Spleen (tissue), 11 donors: ENCODE data around the gene P2RX2. TPM values are rescaled to one million over a fixed set of nuclear protein-coding genes. Genes with fewer than 3 reads are reported as not detected.

Source experiments
- DNase-seq: peaks from one replicate; pipeline ENCODE4 v3.0.0-alpha.2; 2020
- H3K27ac ChIP-seq, 8 donors: fragments of 200-600 bp; sonication (generic) in 7 of 8; 1 replicate in 4 of 8; 2 replicates in 4 of 8; pipeline versions ENCODE4 v1.5.0 to v1.8.0; 2016 to 2021; ENCODE audit warnings: inconsistent platforms in 4 of 8, mild to moderate bottlenecking in 4 of 8, moderate library complexity in 1 of 8
- H3K27me3 ChIP-seq, 7 donors: fragments of 200-600 bp; sonication (generic) in 6 of 7; replicated peaks in 1 of 7; 1 replicate in 4 of 7; 2 replicates in 3 of 7; pipeline versions ENCODE4 v1.5.0 to v1.8.0; 2016 to 2021; ENCODE audit warnings: inconsistent platforms in 3 of 7, mild to moderate bottlenecking in 1 of 7
- H3K36me3 ChIP-seq, 6 donors: fragments of 200-600 bp; sonication (generic) in 5 of 6; 1 replicate in 4 of 6; 2 replicates in 2 of 6; pipeline versions ENCODE4 v1.5.0 to v1.8.0; 2016 to 2021; ENCODE audit warnings: inconsistent platforms in 2 of 6
- H3K4me1 ChIP-seq, 6 donors: fragments of 200-600 bp; sonication (generic) in 5 of 6; 1 replicate in 3 of 6; 2 replicates in 3 of 6; pipeline versions ENCODE4 v1.5.0 to v1.8.0; 2016 to 2021; ENCODE audit warnings: inconsistent platforms in 3 of 6
- H3K4me3 ChIP-seq, 8 donors: fragments of 200-600 bp; sonication (generic) in 7 of 8; 1 replicate in 4 of 8; 2 replicates in 4 of 8; pipeline versions ENCODE4 v1.5.0 to v1.8.0; 2016 to 2021; ENCODE audit warnings: inconsistent platforms in 4 of 8, mild to moderate bottlenecking in 4 of 8, moderate library complexity in 2 of 8
- H3K9me3 ChIP-seq, 8 donors: fragments of 200-600 bp; sonication (generic) in 7 of 8; 1 replicate in 4 of 8; 2 replicates in 4 of 8; pipeline versions ENCODE4 v1.5.0 to v1.8.0; 2016 to 2021; ENCODE audit warnings: inconsistent platforms in 4 of 8
- POLR2A ChIP-seq, 3 donors: fragments of 450-650 bp; IDR thresholded peaks; one replicate each; pipeline ENCODE4 v1.5.1; 2017; ENCODE audit warnings: antibody characterized with exemption in 3 of 3, mild to moderate bottlenecking in 1 of 3
- POLR2AphosphoS5 ChIP-seq, 3 donors: sonication (generic); formaldehyde crosslinking; IDR thresholded peaks; one replicate each; pipeline ENCODE4 v1.5.1; 2017; ENCODE audit warnings: antibody characterized with exemption in 3 of 3
- WGBS, 5 donors: extraction: QIAGEN DNeasy Blood & Tissue Kit in 3 of 5; methylation state at CpG; one replicate each; pipeline versions ENCODE4 v1.1.5 to v1.1.7; 2013 to 2018; 5-methylcytosine and 5-hydroxymethylcytosine counted together
- intact Hi-C: fragments of 100-400 bp; cut with DNase I; formaldehyde crosslinking; loops from one replicate; pipeline ENCODE4 v1.15.0; 2023; ENCODE audit warnings: low total_unique reads
- polyA plus RNA-seq, 3 donors: library from polyadenylated mRNA; stranded (reverse); fragments of 200-250 nt; gene quantifications; one replicate each; pipeline ENCODE4 v1.2.1, GENCODE V29; 2013
- total RNA-seq, 7 donors: library from RNA; depleted of rRNA in 3 of 7; stranded (reverse); fragments of >200 nt in 3 of 7; fragmentation: NEBNext Ultra II Directional in 4 of 7; extraction: Animal tissue kit (Norgen Biotek cat#: 25700) in 4 of 7; gene quantifications; one replicate each; pipeline versions ENCODE4 v1.1.0 to v1.2.1, GENCODE V29; 2016 to 2021
- TF ChIP-seq, protein P1 (sequence below), 11 experiments: fragments of 200-600 bp in 7 of 11; fragments of 450-650 bp in 4 of 11; sonication (generic) in 4 of 11; IDR thresholded peaks in 8 of 11; conservative IDR thresholded peaks in 3 of 11; 1 replicate in 7 of 11; 2 replicates in 4 of 11; pipeline versions ENCODE4 v1.4.0 to v1.8.0; 2016 to 2021; ENCODE audit warnings: antibody characterized with exemption in 11 of 11, inconsistent platforms in 4 of 11, mild to moderate bottlenecking in 1 of 11
- donor health status: healthy with polysubstance abuse.
- donor health status: DM: no; HTN: no; CAD: no; lungs with moderate emphysema.
- donor health status: DM: no; HTN: no; CAD: no.
- donor health status: Bipolar disorder and iron deficiency.
- donor health status: healthy.
- donor health status: DM: no; HTN: no; CAD: no.
- donor health status: DM: yes; HTN: yes; CAD: no.

P2RX2 gene
- total and polyA plus RNA-seq, 10 donors: 0.77 to 4.5 (median 2.5) TPM

DNA sequence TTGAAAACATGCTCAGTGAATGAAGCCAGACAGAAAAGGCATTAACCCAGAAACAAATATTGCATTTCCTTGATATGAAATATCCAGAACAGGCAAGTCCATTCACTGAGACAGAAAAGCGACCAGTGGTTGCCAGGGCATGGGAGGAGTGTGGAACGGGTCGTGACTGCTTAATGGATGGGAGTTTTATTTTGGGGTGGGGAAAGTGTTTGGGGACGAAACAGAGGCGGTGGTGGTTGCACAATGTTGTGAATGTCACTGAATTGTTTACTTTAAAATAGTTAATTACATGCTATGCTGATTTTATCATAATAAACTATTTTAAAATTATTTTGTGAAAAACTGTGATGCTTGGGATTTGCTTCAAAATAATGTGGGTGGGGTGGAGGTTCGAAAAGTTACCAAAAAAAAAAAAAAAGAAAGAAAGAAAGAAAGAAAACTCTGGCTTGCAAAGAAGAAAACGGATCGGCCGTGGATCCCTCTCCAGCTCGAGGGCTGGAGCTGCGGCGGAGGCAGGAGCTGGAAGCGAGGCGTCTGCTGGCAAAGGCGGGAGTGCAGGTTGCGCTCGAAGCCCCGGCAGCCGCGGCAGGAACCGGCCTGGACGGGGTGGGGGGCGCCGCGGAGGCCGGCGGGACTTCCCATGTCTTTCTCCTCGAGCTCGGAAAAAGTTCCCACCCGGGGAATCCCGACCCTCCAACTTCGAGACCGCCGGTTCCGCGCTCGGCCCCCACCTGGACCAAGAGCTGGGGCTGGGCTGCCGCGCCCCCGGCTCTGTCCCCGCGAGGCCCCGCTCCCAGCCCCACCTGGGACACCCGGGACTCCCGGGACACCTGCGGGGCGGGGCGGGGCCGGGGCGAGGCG, 524 bp upstream of the P2RX2 start:
- intact Hi-C loops: loop anchor here (5.0 to 10.0 kb wide), 2 partner anchors 201 to 463 kb away; no protein-coding TSS in a partner anchor
- H3K27ac ChIP-seq: no peak overlapping the region
- peak overlapping the region in 3 of 8 donors; percentile 19 to 54 (median 22) for H3K4me3 ChIP-seq
- H3K36me3 ChIP-seq: peaks cover 0 to under 1% (median 0%) of the 10 kb centered on the region in 6 donors
- H3K9me3 ChIP-seq: peaks cover 0 to 23% (median 12%) of the 10 kb centered on the region in 8 donors
- 10 to 20% (median 12%) methylated on average over 30 to 51 of the region's 51 CpGs for WGBS, 5 donors
- TF ChIP-seq POLR2A (IDR thresholded peaks at IDR 0.05) (no peak), POLR2AphosphoS5 (IDR thresholded peaks at IDR 0.05) (peak in 1 of 3 donors; percentile 17)
- TF ChIP-seq, protein P1, sequence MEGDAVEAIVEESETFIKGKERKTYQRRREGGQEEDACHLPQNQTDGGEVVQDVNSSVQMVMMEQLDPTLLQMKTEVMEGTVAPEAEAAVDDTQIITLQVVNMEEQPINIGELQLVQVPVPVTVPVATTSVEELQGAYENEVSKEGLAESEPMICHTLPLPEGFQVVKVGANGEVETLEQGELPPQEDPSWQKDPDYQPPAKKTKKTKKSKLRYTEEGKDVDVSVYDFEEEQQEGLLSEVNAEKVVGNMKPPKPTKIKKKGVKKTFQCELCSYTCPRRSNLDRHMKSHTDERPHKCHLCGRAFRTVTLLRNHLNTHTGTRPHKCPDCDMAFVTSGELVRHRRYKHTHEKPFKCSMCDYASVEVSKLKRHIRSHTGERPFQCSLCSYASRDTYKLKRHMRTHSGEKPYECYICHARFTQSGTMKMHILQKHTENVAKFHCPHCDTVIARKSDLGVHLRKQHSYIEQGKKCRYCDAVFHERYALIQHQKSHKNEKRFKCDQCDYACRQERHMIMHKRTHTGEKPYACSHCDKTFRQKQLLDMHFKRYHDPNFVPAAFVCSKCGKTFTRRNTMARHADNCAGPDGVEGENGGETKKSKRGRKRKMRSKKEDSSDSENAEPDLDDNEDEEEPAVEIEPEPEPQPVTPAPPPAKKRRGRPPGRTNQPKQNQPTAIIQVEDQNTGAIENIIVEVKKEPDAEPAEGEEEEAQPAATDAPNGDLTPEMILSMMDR (IDR thresholded peaks at IDR 0.05 in 8 of 11, conservative IDR thresholded peaks at IDR 0.05 in 3 of 11): no peak
- no peak for DNase-seq
- peaks cover 0 to 63% (median 46%) of the 10 kb centered on the region in 7 donors for H3K27me3 ChIP-seq
- peaks cover 3 to 46% (median 22%) of the 10 kb centered on the region in 6 donors for H3K4me1 ChIP-seq

DNA sequence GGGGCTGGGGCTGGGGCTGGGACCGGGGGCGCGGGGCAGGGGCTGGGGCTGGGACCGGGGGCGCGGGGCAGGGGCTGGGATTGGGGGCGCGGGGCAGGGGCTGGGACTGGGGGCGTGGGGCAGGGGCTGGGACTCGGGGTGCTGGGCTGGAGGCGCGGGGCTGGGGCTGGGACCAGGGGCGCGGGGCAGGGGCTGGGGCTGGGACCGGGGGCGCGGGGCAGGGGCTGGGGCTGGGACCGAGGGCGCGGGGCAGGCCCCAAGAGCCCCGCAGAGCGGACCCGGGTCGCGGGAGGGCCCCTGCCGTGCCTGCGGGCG, 452 bp downstream of the P2RX2 start:
- Histone ChIP-seq H3K27ac (no peak overlapping the region), H3K36me3 (peaks cover 0 to 11% (median 5%) of the 10 kb centered on the region in 6 donors), H3K9me3 (peaks cover 0 to 23% (median 12%) of the 10 kb centered on the region in 8 donors), H3K27me3 (peaks cover 0 to 63% (median 46%) of the 10 kb centered on the region in 7 donors), H3K4me3 (peak overlapping the region in 1 of 8 donors; percentile 54), H3K4me1 (peaks cover 7 to 53% (median 26%) of the 10 kb centered on the region in 6 donors)
- WGBS, 5 donors: 5 to 11% (median 8%) methylated on average over 12 to 28 of the region's 28 CpGs; no CpG with 5 or more reads in 2 of the 5 donors
- intact Hi-C loops: loop anchor here (5.0 to 10.0 kb wide), 2 partner anchors 202 to 464 kb away; no protein-coding TSS in a partner anchor
- no peak for TF ChIP-seq POLR2A (IDR thresholded peaks at IDR 0.05)
- no peak for TF ChIP-seq POLR2AphosphoS5 (IDR thresholded peaks at IDR 0.05)
- TF ChIP-seq, protein P1 (IDR thresholded peaks at IDR 0.05 in 8 of 11, conservative IDR thresholded peaks at IDR 0.05 in 3 of 11): no peak
- no peak for DNase-seq

DNA sequence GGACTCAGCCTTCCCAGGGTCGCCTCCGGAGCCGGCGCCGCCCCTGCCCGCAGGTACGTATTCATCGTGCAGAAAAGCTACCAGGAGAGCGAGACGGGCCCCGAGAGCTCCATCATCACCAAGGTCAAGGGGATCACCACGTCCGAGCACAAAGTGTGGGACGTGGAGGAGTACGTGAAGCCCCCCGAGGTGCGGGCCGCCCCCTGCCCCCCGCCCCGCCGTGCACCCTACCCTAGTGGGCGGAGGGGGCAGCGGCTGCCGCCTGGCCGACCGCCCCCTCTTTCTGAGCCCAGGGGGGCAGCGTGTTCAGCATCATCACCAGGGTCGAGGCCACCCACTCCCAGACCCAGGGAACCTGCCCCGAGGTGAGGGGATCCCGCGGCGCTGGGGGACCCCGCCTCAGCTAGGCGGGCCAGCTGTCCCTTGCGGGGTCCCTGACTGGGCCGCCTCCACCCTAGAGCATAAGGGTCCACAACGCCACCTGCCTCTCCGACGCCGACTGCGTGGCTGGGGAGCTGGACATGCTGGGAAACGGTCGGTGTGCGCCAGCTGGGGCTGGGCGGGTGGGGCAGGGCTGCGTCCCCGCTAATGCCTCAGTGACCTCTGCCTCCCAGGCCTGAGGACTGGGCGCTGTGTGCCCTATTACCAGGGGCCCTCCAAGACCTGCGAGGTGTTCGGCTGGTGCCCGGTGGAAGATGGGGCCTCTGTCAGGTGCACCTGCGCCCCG, 973 bp downstream of the P2RX2 start:
- no peak for TF ChIP-seq POLR2A (IDR thresholded peaks at IDR 0.05)
- TF ChIP-seq, protein P1 (IDR thresholded peaks at IDR 0.05 in 8 of 11, conservative IDR thresholded peaks at IDR 0.05 in 3 of 11): no peak
- TF ChIP-seq POLR2AphosphoS5 (IDR thresholded peaks at IDR 0.05): no peak
- Histone ChIP-seq H3K4me3 (no peak overlapping the region), H3K4me1 (peaks cover 7 to 50% (median 26%) of the 10 kb centered on the region in 6 donors), H3K27ac (no peak overlapping the region), H3K36me3 (peaks cover 0 to 16% (median 10%) of the 10 kb centered on the region in 6 donors), H3K27me3 (peaks cover 0 to 63% (median 46%) of the 10 kb centered on the region in 7 donors), H3K9me3 (peaks cover 0 to 23% (median 12%) of the 10 kb centered on the region in 8 donors)
- 21 to 71% (median 25%) methylated on average over 11 to 53 of the region's 53 CpGs for WGBS, 5 donors
- intact Hi-C loops: loop anchor here (5.0 to 10.0 kb wide), 2 partner anchors 202 to 465 kb away; no protein-coding TSS in a partner anchor
- no peak for DNase-seq
